RWPE1 (cell line): Measurements from ENCODE around the gene CWC27.

Experiments
- CTCF ChIA-PET: fragments of 350-600 bp; sonication (Branson Sonifier 250); formaldehyde crosslinking; extraction: SDS; loops from one replicate; lab custom pipeline; 2021; lab: Yijun Ruan, JAX
- POLR2A ChIA-PET: fragments of 400-600 bp; formaldehyde crosslinking; extraction: SDS; loops from one replicate; lab custom pipeline; 2020; ENCODE audit warnings: antibody characterized with exemption; ENCODE audit not compliant: low non-redundant PET; lab: Yijun Ruan, JAX
- DNase-seq: peaks from one replicate; pipeline ENCODE4 v3.0.0; 2012; ENCODE audit warnings: low spot score
- H3K27ac ChIP-seq: fragments of 450-650 bp; 2 replicates; pipeline ENCODE4 v1.5.1; 2017
- CTCF ChIP-seq: fragments of 450-650 bp; conservative IDR thresholded peaks from 2 replicates; pipeline ENCODE4 v1.5.1; 2017; ENCODE audit warnings: low read depth, mild to moderate bottlenecking

The CWC27 gene

GRCh38 chr5:64746446-64746845 lies 22.3 kb upstream of the CWC27 start:
- no peak for TF ChIP-seq CTCF
- no peak overlapping the region for H3K27ac ChIP-seq
- CTCF ChIA-PET, result interaction anchor here (0.6 kb wide), 1 partner anchor 139 kb away, joined by 7 read pairs; no protein-coding TSS in a partner anchor
- POLR2A ChIA-PET, result no interaction called here
- no peak for DNase-seq

- TF ChIP-seq CTCF, result no peak
- ChIA-PET CTCF (no interaction called here), POLR2A (no interaction called here)
- DNase-seq, result no peak
- H3K27ac ChIP-seq, result no peak overlapping the region
Measured at GRCh38 chr5:64749385-64749784, 19.3 kb upstream of the CWC27 start.

GRCh38 chr5:64754066-64754465 lies 14.7 kb upstream of the CWC27 start:
- no peak for DNase-seq
- POLR2A ChIA-PET, result no interaction called here
- H3K27ac ChIP-seq, result no peak overlapping the region
- TF ChIP-seq CTCF, result no peak
- CTCF ChIA-PET, result interaction anchor here (0.6 kb wide), 1 partner anchor 51 kb away, joined by 3 read pairs; no protein-coding TSS in a partner anchor

GRCh38 chr5:64758901-64759300 lies 9.8 kb upstream of the CWC27 start:
- no peak for DNase-seq
- no peak for TF ChIP-seq CTCF
- POLR2A ChIA-PET, result no interaction called here
- H3K27ac ChIP-seq, result no peak overlapping the region
- CTCF ChIA-PET, result interaction anchor here (0.6 to 1.0 kb wide), 2 partner anchors 10 to 14 kb away, joined by 3 read pairs; no protein-coding TSS in a partner anchor

GRCh38 chr5:64759960-64760660 lies 8.6 kb upstream of the CWC27 start:
- ChIA-PET CTCF (interaction anchor here (0.7 kb wide), 1 partner anchor 594 kb away, joined by 3 read pairs; no protein-coding TSS in a partner anchor), POLR2A (no interaction called here)
- TF ChIP-seq CTCF, result no peak
- DNase-seq, result no peak
- no peak overlapping the region for H3K27ac ChIP-seq

DNA sequence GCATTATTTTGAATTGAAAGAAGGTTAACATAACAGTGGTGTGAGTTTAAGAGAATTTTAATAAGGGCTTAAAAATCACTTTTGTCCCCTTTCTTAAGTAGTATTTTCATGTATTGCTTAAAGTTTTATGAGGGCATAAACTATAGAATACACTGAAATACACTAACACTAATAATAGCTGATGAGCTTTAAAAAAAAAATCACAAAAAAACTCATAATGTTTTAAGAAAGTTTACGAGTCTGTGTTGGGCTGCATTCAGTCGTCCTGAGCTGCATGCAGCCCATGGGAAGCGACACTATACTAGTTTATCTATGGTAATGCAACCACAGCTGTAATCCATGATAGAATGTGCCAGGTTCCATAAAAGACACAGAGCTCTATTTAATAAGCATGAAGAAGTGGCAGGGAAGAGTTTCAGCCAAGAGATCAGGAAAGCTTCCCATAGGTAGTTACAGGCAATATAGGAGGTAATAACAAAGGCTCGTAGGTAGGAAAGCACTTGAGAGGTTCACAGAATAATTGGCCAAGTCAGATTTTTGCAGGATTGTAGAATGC lies 4.7 kb upstream of the CWC27 start:
- POLR2A ChIA-PET, result no interaction called here
- CTCF ChIA-PET, result no interaction called here
- no peak for TF ChIP-seq CTCF
- no peak for DNase-seq
- no peak overlapping the region for H3K27ac ChIP-seq
